GM12875 (cell line): ENCODE data around the gene SPART.

Experiments
- H3K4me3 ChIP-seq: one replicate; pipeline ENCODE4 v1.5.1; 2011; ENCODE audit warnings: low read depth, low read length, control low read depth
- CTCF ChIP-seq: IDR thresholded peaks from 2 replicates; pipeline ENCODE4 v1.5.1; 2011; ENCODE audit warnings: low read depth, mild to moderate bottlenecking, control low read depth, inconsistent platforms, low read length, moderate library complexity, borderline replicate concordance; ENCODE audit not compliant: insufficient read depth

Gene SPART

GRCh38 chr13:36273431-36273830 is 72.8 kb downstream of the SPART start:
- no peak overlapping the region for H3K4me3 ChIP-seq
- TF ChIP-seq CTCF, result no peak

GRCh38 chr13:36261976-36262375 is 84.2 kb downstream of the SPART start:
- no peak for TF ChIP-seq CTCF

GRCh38 chr13:36261011-36261410 is 85.2 kb downstream of the SPART start:
- no peak for TF ChIP-seq CTCF
- H3K4me3 ChIP-seq, result no peak overlapping the region

More at GRCh38 chr13:36261976-36262375, 84.2 kb downstream of the SPART start:
- no peak overlapping the region for H3K4me3 ChIP-seq

- H3K4me3 ChIP-seq, result no peak overlapping the region
- TF ChIP-seq CTCF, result no peak
Measured at GRCh38 chr13:36259361-36260137, 86.6 kb downstream of the SPART start.

GRCh38 chr13:36258831-36259230 is 87.4 kb downstream of the SPART start:
- TF ChIP-seq CTCF, result no peak
- no peak overlapping the region for H3K4me3 ChIP-seq
